Stimulated activated CD4-positive, alpha-beta T cell treated with anti-CD3 and anti-CD28 coated beads, Interleukin-12 subunit alpha, Interleukin-12 subunit beta, amount 100 ng/mL, for 48 hours (primary cell): ENCODE results near the gene GPATCH3.
"Not testable (repeated sequence)": the region's sequence is repeated elsewhere in the genome, so short reads cannot be mapped to it uniquely, and the experiment has no call there.

Experiments
- DNase-seq, 3 donors: peaks; one replicate each; pipeline ENCODE4 v3.0.0-alpha.2; 2020; ENCODE audit warnings: low read depth in 2 of 3, low spot score in 1 of 3

The GPATCH3 gene

DNA sequence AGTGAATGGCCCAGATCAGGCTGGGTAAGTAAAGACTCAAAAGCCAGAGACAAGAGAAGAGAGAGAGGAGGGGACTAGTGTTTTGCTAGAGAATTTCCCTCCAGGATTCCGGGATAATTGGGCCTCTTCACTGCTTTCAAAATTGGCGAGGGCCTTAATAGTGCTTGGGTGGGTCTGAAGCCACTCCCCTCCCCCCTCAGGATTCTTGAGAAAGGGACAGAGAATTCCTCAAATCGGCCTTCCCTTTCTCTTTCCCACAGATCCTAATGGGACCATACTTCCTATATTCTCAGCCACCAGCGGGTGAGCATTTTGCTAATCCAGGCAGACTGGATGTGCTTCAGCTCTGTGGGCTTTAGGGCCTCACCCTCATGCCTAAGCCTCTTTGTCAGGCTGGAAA, 25.4 kb downstream of the GPATCH3 start:
- no peak for DNase-seq

DNA sequence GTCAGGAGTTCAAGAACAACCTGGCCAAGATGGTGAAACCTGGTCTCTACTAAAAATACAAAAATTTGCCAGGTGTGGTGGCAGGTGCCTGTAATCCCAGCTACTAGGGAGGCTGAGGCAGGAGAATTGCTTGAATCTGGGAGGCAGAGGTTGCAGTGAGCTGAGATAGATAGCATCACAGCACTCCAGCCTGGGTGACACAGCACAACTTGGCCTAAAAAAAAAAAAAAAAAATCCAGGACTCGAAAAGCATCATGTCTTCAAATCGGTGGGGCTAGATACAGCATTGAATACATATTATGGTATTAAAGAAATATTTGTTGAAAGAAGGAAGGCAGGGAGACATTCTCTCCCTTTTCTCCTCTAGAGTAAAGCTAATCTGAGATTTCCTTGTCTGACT, 27.2 kb downstream of the GPATCH3 start:
- not testable (repeated sequence) for DNase-seq

DNA sequence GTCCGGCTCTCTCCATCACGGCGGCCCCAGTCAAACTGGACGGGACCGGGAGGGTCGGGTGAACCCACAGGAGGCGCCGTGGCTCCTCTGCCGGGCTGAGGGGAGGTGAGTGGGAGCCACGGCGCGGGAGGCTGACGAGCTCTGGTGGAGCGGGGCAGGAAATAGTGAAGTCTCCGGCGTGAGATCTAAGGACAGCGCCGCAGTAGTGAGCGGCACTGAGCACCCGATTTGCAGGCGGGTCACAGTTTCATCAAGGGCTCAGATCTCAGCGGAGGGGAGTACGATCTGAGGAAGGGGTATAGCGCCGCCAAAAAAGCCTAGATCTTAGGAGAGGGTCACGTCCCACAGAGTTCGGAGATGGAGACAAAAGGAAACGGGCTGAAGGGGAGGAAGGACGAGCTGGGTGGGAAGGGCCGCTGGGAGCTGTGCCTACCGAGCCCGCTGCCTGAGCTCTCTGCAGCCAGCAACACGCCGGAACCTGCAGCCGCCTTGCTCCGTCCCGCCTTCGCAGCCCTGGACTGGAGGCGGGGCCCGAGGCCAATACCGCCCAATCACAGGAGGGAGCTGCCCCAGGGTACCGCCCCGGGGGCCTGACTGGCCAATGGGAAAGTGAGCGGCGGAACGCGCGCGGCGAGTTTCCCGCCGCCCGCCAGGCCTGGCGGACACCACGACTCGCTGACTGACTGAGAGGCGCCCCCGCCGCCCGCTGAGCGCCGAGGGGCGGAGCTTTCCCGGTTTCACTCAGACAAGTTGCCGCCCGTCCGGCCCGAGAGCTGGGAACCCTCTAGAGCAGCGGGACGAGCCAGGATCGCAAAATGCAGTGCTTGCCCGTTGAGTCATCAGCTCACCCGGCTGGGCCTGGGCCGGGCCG, 35.4 kb downstream of the GPATCH3 start:
- DNase-seq: peak; percentile 92 to 96 (median 93)

DNA sequence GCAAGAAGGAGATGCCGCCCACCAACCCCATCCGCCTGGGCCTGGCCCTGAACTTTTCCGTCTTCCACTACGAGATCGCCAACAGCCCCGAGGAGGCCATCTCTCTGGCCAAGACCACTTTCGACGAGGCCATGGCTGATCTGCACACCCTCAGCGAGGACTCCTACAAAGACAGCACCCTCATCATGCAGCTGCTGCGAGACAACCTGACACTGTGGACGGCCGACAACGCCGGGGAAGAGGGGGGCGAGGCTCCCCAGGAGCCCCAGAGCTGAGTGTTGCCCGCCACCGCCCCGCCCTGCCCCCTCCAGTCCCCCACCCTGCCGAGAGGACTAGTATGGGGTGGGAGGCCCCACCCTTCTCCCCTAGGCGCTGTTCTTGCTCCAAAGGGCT, 36.6 kb downstream of the GPATCH3 start:
- DNase-seq: no peak

DNA sequence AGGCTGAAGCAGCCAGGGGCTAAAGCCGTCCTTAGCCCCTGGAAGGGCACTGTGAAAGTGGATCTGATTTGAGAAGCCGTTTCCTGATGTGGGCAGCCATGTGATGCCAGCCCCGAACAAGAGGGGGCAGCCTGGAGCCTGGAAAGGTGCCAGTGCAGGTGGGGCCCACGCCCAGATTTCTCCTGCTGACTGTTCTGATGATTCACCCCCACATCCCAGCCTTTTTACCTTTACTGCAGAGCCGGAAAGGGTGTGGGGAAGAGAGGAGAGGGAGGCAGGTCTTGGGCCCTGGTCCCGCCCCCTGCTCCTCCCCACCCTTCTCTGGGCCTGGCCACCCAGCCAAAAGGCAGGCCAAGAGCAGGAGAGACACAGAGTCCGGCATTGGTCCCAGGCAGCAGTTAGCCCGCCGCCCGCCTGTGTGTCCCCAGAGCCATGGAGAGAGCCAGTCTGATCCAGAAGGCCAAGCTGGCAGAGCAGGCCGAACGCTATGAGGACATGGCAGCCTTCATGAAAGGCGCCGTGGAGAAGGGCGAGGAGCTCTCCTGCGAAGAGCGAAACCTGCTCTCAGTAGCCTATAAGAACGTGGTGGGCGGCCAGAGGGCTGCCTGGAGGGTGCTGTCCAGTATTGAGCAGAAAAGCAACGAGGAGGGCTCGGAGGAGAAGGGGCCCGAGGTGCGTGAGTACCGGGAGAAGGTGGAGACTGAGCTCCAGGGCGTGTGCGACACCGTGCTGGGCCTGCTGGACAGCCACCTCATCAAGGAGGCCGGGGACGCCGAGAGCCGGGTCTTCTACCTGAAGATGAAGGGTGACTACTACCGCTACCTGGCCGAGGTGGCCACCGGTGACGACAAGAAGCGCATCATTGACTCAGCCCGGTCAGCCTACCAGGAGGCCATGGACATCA, 37.2 kb downstream of the GPATCH3 start, which contains the start of gene SFN:
Gene SFN, plus strand, starts transcription at position 369 of the 904 bp plus-strand sequence. Its CDS starts 64 bp downstream, at position 433.
- peak; percentile 50 to 59 (median 59) for DNase-seq

GRCh38 chr1:26861889-26862378, 38.3 kb downstream of the GPATCH3 start:
- DNase-seq: no peak

- DNase-seq: no peak
Measured at GRCh38 chr1:26861286-26861701, 39.0 kb downstream of the GPATCH3 start.

DNA sequence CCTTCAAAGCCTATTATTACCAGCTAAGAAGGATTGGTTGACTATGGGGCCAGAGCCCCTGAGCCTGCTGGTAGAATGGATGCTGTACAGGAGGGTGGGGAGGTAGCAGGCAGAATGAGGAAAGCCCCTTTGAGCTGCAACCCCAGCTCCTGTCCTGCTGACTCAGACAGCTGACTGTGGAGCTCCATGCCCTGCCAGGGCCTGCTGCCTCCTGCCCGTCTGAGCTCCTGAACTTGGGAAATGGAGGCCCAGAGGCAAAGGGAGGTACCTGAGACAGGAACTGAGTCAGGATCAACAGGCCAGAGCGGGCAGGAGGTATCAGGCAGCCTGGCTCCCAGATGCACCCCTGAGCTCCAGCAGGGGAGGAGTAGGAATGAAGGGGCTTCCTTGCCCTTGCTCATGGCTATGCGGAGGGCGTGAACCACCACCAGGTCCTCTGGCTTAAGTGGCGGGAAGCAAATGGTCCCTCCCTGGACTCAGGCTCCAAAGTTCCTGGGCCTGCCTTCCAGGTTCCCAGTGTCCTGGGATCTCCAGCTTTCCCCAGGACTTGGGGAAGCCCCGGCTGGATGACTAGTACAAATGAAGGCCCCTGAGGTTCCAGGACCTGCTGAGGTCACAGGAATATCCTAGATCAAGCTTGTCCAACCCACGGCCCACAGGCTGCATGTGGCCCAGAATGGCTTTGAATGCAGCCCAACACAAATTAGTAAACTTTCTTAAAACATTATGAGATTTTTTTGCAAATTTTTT, 41.2 kb downstream of the GPATCH3 start:
- no peak for DNase-seq

GRCh38 chr1:26858160-26858559, 42.1 kb downstream of the GPATCH3 start:
- DNase-seq: no peak

GRCh38 chr1:26857473-26858060, 42.7 kb downstream of the GPATCH3 start:
- no peak for DNase-seq

GRCh38 chr1:26856604-26857469, 43.4 kb downstream of the GPATCH3 start:
- DNase-seq: no peak

DNA sequence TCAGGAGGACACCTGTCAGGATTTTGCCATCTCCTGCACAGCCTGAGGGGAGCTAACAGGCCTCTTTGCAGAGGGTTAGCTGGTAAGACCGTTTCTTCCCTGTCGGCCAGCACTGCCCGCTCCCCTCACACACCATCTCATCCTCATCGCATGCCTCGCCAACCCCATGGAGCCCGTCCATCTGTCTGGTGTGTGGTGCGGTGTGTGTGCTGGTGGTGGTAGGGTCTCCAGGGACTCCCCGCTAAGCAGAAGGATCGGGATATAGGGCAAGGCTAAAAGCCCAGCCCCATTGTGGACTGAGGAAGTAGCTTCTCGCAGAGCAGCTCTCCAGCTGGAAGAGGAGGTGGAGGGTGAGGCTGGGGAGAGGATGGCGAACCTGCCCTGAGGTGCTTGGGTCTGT, 44.1 kb downstream of the GPATCH3 start:
- no peak for DNase-seq

GRCh38 chr1:26855636-26856035, 44.6 kb downstream of the GPATCH3 start:
- DNase-seq: no peak

DNA sequence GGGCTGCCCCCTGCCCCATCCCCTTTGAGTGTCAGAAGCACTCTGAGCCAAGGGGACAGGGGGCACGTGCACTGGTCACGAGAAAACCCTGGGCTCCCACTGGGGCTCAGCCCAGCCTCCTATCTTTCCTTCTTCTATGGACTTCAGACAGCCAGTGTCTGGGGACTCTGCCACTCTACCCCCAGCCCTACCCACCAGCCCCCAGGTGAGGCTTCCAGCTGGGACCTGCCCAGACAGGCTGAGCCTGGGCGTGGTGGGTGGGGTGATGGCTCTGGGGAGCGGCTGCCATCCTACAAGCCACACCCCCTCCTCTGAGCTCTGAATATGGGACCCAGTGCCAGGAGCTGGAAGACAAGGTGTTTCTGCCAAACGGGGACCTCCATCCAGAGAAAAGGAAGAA, 45.4 kb downstream of the GPATCH3 start:
- no peak for DNase-seq

DNA sequence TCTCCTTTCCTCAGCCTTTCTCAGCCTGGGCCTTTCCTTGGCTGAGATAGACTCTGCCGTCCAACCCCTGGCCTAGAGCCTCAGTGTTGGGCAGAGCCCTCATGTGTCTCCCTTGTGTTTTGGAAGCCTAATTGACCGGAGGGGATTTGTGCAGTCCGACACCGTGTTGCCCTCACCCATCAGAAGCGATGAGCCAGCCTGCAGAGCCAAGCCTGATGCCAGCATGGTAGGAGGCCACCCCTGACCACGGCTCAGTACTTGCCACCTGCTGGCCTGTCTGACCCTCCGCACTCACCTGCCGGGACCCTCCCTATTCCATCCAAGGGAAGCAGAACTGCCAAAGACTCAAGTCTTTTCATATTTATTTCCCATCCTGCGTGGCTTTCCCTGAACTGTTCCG, 46.7 kb downstream of the GPATCH3 start:
- DNase-seq: no peak

- peak; percentile 57 to 77 (median 74) for DNase-seq
Measured at GRCh38 chr1:26853156-26853555, 47.1 kb downstream of the GPATCH3 start.

GRCh38 chr1:26852701-26853100, 47.6 kb downstream of the GPATCH3 start:
- DNase-seq: no peak

GRCh38 chr1:26851106-26851684, 49.1 kb downstream of the GPATCH3 start:
- no peak for DNase-seq
